CD4-positive, alpha-beta memory T cell (primary cell): ENCODE data around the gene YES1. TPM values are rescaled to one million over a fixed set of nuclear protein-coding genes. Genes with fewer than 3 reads are reported as not detected.
"Not testable (repeated sequence)": the region's sequence is repeated elsewhere in the genome, so short reads cannot be mapped to it uniquely, and the experiment has no call there.

Experiments used
- CTCF ChIA-PET: fragments of 350-600 bp; sonication (Branson Sonifier 250); formaldehyde crosslinking; loops from one replicate; lab custom pipeline; 2021; ENCODE audit warnings: inconsistent platforms; ENCODE audit not compliant: partially characterized antibody; lab: Charles Lee
- POLR2A ChIA-PET: fragments of 350-600 bp; sonication (Branson Sonifier 250); formaldehyde crosslinking; loops from one replicate; lab custom pipeline; 2021; ENCODE audit not compliant: partially characterized antibody; lab: Charles Lee
- DNase-seq, 5 donors: peaks; one replicate each; pipeline versions ENCODE4 v3.0.0 to v3.0.0-alpha.2; 2020 to 2022; ENCODE audit warnings: mixed read lengths in 1 of 5
- H3K27ac ChIP-seq: one replicate; pipeline ENCODE4 v1.7.0; 2013; ENCODE audit warnings: low read depth, low read length
- H3K27me3 ChIP-seq: 2 replicates; pipeline ENCODE4 v1.7.0; 2013; ENCODE audit warnings: mild to moderate bottlenecking, low read length, moderate library complexity; ENCODE audit not compliant: insufficient read depth
- H3K36me3 ChIP-seq: 2 replicates; pipeline ENCODE4 v1.7.0; 2013; ENCODE audit warnings: mild to moderate bottlenecking, low read length, moderate library complexity; ENCODE audit not compliant: insufficient read depth
- H3K4me1 ChIP-seq: 2 replicates; pipeline ENCODE4 v1.7.0; 2013; ENCODE audit warnings: mild to moderate bottlenecking, low read length, moderate library complexity; ENCODE audit not compliant: insufficient read depth
- H3K4me3 ChIP-seq, 2 donors: one replicate each; pipeline ENCODE4 v1.7.0; 2013; ENCODE audit warnings: low read length in 2 of 2, mild to moderate bottlenecking in 1 of 2
- H3K9me3 ChIP-seq, 2 donors: one replicate each; pipeline ENCODE4 v1.7.0; 2013; ENCODE audit warnings: low read length in 2 of 2, control low read depth in 1 of 2; ENCODE audit not compliant: control insufficient read depth in 1 of 2
- H3K27ac Mint-ChIP-seq, 7 donors: one replicate each; pipeline ENCODE4 v1.8.0; 2020 to 2021; ENCODE audit warnings: mixed read lengths in 7 of 7, mild to moderate bottlenecking in 6 of 7, inconsistent platforms in 3 of 7, moderate library complexity in 3 of 7
- H3K27me3 Mint-ChIP-seq, 2 donors: one replicate each; pipeline ENCODE4 v1.8.0; 2020 to 2021; ENCODE audit warnings: mixed read lengths in 2 of 2
- H3K36me3 Mint-ChIP-seq, 2 donors: one replicate each; pipeline ENCODE4 v1.8.0; 2020 to 2021; ENCODE audit warnings: mixed read lengths in 2 of 2, inconsistent platforms in 1 of 2, mild to moderate bottlenecking in 1 of 2
- H3K4me1 Mint-ChIP-seq, 4 donors: one replicate each; pipeline ENCODE4 v1.8.0; 2020 to 2021; ENCODE audit warnings: mixed read lengths in 4 of 4, mild to moderate bottlenecking in 1 of 4
- H3K4me3 Mint-ChIP-seq, 8 donors: one replicate each; pipeline ENCODE4 v1.8.0; 2020 to 2021; ENCODE audit warnings: mixed read lengths in 8 of 8, mild to moderate bottlenecking in 7 of 8, moderate library complexity in 6 of 8, inconsistent platforms in 3 of 8
- H3K9me3 Mint-ChIP-seq, 8 donors: one replicate each; pipeline ENCODE4 v1.8.0; 2020 to 2021; ENCODE audit warnings: mixed read lengths in 8 of 8, mild to moderate bottlenecking in 5 of 8, inconsistent platforms in 3 of 8, moderate library complexity in 1 of 8
- intact Hi-C: fragments of 100-400 bp; cut with micrococcal nuclease; formaldehyde crosslinking; loops from one replicate; pipeline ENCODE4 v1.15.1; 2023
- polyA plus RNA-seq, 2 donors: library from polyadenylated mRNA; unstranded; fragments of 300-500 nt; fragmentation: Illumina TruSeq; gene quantifications; one replicate each; pipeline ENCODE4 v1.2.3, GENCODE V29; 2021
- total RNA-seq, 2 experiments: library from RNA; stranded (reverse); gene quantifications; one replicate each; pipeline ENCODE4 v1.2.3, GENCODE V29; 2021

YES1 gene
- total and polyA plus RNA-seq, 4 experiments from 2014 or later: 1.9 to 7.9 (median 3.4) TPM

DNA sequence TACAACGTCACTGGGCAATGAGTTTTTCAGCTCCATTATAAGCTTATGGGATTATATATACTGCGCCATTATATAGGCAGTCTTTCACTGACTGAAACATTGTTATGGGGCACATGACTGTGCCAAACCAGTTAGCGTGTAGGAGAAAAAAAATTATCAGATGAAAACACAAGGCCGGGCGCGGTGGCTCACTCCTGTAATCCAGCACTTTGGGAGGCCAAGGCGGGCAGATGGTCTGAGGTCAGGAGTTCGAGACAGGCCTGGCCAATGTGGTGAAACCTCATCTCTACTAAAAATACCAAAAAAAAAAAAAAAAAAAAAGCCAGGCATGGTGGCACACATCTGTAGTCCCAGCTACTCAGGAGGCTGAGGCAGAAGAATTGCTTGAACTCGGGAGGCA lies 129.6 kb downstream of the YES1 start:
- DNase-seq, intact Hi-C loops, H3K9me3 Mint-ChIP-seq, H3K4me3 ChIP-seq, H3K9me3 ChIP-seq, H3K27me3 Mint-ChIP-seq, H3K27me3 ChIP-seq: not testable (repeated sequence)
- Histone ChIP-seq H3K36me3 (peaks cover 11% of the 10 kb centered on the region), H3K27ac (peak overlapping the region; percentile 11), H3K4me1 (peaks cover 22% of the 10 kb centered on the region)
- ChIA-PET CTCF (interaction anchor here (1.3 to 1.7 kb wide), 2 partner anchors 58 to 157 kb away, joined by 3 to 4 read pairs; no protein-coding TSS in a partner anchor), POLR2A (interaction anchor here (1.0 kb wide), 1 partner anchor 30 kb away, joined by 3 read pairs; the partner anchor contains the start of gene ENOSF1)
- peaks cover 38 to 47% of the 10 kb centered on the region in 2 donors for H3K36me3 Mint-ChIP-seq
- H3K4me3 Mint-ChIP-seq: peak overlapping the region in 3 of 8 donors; percentile 23 to 61 (median 34)
- H3K4me1 Mint-ChIP-seq: peaks cover 12 to 20% (median 13%) of the 10 kb centered on the region in 4 donors
- peak overlapping the region; percentile 72 to 94 (median 87) for H3K27ac Mint-ChIP-seq

DNA sequence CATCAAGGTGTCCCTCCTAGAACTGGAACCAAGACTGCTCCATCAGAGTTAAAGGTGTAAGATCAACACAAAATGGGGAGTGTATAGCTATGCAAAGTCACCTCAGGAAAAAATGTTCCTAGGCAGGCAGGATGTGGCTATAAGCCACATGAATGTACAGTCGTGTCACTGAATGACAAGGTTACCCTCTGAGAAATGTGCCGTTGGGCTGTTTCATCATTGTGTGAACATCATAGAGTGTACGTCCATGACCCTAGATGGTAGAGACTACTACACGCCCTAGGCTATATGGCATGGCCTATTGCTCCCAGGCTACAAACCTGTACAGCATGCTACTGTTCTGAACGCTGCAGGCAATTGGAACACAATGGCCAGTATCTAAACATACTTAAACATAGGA lies 130.1 kb downstream of the YES1 start:
- Mint-ChIP-seq H3K27ac (peak overlapping the region; percentile 72 to 94 (median 87)), H3K4me3 (peak overlapping the region in 5 of 8 donors; percentile 34 to 61 (median 37)), H3K36me3 (peaks cover 41 to 49% of the 10 kb centered on the region in 2 donors), H3K9me3 (no peaks in the 10 kb centered on the region), H3K4me1 (peaks cover 12 to 20% (median 12%) of the 10 kb centered on the region in 4 donors), H3K27me3 (no peaks in the 10 kb centered on the region)
- peak; percentile 56 to 73 (median 65) for DNase-seq
- Histone ChIP-seq H3K4me1 (peaks cover 22% of the 10 kb centered on the region), H3K4me3 (no peak overlapping the region), H3K9me3 (no peaks in the 10 kb centered on the region), H3K36me3 (peaks cover 15% of the 10 kb centered on the region), H3K27me3 (no peaks in the 10 kb centered on the region), H3K27ac (peak overlapping the region; percentile 11)
- ChIA-PET POLR2A (interaction anchor here (1.0 kb wide), 1 partner anchor 30 kb away, joined by 3 read pairs; the partner anchor contains the start of gene ENOSF1), CTCF (interaction anchor here (1.3 to 1.7 kb wide), 2 partner anchors 58 to 157 kb away, joined by 3 to 4 read pairs; no protein-coding TSS in a partner anchor)
- intact Hi-C loops: no loop called here

- no peak for DNase-seq
- no peaks in the 10 kb centered on the region for H3K27me3 Mint-ChIP-seq
- intact Hi-C loops: no loop called here
These were observed 131.7 kb downstream of the YES1 start for GRCh38 chr18:680392-680791.

DNA sequence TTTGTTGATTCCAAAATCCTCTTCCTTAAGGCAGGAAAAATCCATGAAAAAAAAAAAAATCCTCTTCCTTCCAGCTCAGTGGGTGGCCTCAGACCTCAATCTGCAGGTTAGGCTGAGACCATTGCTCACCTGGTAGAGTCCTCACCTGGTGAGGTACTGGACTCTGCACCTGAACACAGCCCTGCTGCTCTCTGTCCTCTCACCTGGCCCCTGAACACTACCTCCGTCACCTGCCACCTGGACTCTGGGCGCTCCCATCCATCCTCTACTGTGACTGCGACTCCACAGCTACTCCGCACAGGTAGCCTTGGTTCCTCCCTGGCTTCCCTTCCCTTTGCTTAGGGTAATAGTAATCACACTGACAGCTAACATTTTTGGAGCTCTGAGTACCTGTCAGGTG lies 132.5 kb downstream of the YES1 start:
- Histone ChIP-seq H3K27ac (no peak overlapping the region), H3K9me3 (no peaks in the 10 kb centered on the region), H3K4me1 (peaks cover 22% of the 10 kb centered on the region), H3K4me3 (no peak overlapping the region), H3K36me3 (peaks cover 31% of the 10 kb centered on the region), H3K27me3 (no peaks in the 10 kb centered on the region)
- H3K36me3 Mint-ChIP-seq: peaks cover 44 to 58% of the 10 kb centered on the region in 2 donors
- intact Hi-C loops: no loop called here
- CTCF ChIA-PET: no interaction called here
- POLR2A ChIA-PET: interaction anchor here (1.7 kb wide), 1 partner anchor 22 kb away, joined by 3 read pairs; the partner anchor contains the start of gene TYMS
- DNase-seq: no peak
- no peak overlapping the region for H3K4me3 Mint-ChIP-seq
- peak overlapping the region in 5 of 7 donors; percentile 15 to 60 (median 44) for H3K27ac Mint-ChIP-seq
- no peaks in the 10 kb centered on the region for H3K9me3 Mint-ChIP-seq
- H3K27me3 Mint-ChIP-seq: no peaks in the 10 kb centered on the region
- peaks cover 12 to 20% (median 12%) of the 10 kb centered on the region in 4 donors for H3K4me1 Mint-ChIP-seq

More at GRCh38 chr18:680392-680791, 131.7 kb downstream of the YES1 start:
- no peaks in the 10 kb centered on the region for H3K27me3 ChIP-seq
- no peak overlapping the region for H3K27ac ChIP-seq
- POLR2A ChIA-PET: no interaction called here
- Mint-ChIP-seq H3K9me3 (no peaks in the 10 kb centered on the region), H3K4me1 (peaks cover 12 to 20% (median 12%) of the 10 kb centered on the region in 4 donors), H3K4me3 (no peak overlapping the region), H3K36me3 (peaks cover 40 to 56% of the 10 kb centered on the region in 2 donors), H3K27ac (peak overlapping the region in 5 of 7 donors; percentile 9 to 87 (median 46))
- CTCF ChIA-PET: no interaction called here
- H3K4me1 ChIP-seq: peaks cover 22% of the 10 kb centered on the region
- H3K36me3 ChIP-seq: peaks cover 24% of the 10 kb centered on the region
- no peak overlapping the region for H3K4me3 ChIP-seq
- no peaks in the 10 kb centered on the region for H3K9me3 ChIP-seq

- H3K4me3 Mint-ChIP-seq: no peak overlapping the region
- no peaks in the 10 kb centered on the region for H3K27me3 ChIP-seq
- no peaks in the 10 kb centered on the region for H3K9me3 ChIP-seq
- H3K4me1 ChIP-seq: peaks cover 22% of the 10 kb centered on the region
- intact Hi-C loops: no loop called here
- H3K27ac ChIP-seq: no peak overlapping the region
- H3K36me3 Mint-ChIP-seq: peaks cover 44 to 62% of the 10 kb centered on the region in 2 donors
- CTCF ChIA-PET: no interaction called here
- no peak overlapping the region for H3K4me3 ChIP-seq
- peaks cover 12 to 20% (median 12%) of the 10 kb centered on the region in 4 donors for H3K4me1 Mint-ChIP-seq
- H3K27me3 Mint-ChIP-seq: no peaks in the 10 kb centered on the region
- DNase-seq: no peak
- peaks cover 37% of the 10 kb centered on the region for H3K36me3 ChIP-seq
- POLR2A ChIA-PET: interaction anchor here (1.7 kb wide), 1 partner anchor 21 kb away, joined by 3 read pairs; the partner anchor contains the start of gene TYMS
- peak overlapping the region in 1 of 7 donors; percentile 77 for H3K27ac Mint-ChIP-seq
- H3K9me3 Mint-ChIP-seq: no peaks in the 10 kb centered on the region
These were observed 133.4 kb downstream of the YES1 start for GRCh38 chr18:678482-679182.

- Histone ChIP-seq H3K9me3 (no peaks in the 10 kb centered on the region), H3K27ac (no peak overlapping the region), H3K4me3 (no peak overlapping the region), H3K36me3 (peaks cover 38% of the 10 kb centered on the region), H3K27me3 (no peaks in the 10 kb centered on the region), H3K4me1 (peaks cover 17% of the 10 kb centered on the region)
- Mint-ChIP-seq H3K27ac (peak overlapping the region in 2 of 7 donors; percentile 19 to 67), H3K9me3 (no peaks in the 10 kb centered on the region), H3K36me3 (peaks cover 44 to 62% of the 10 kb centered on the region in 2 donors), H3K27me3 (no peaks in the 10 kb centered on the region), H3K4me3 (no peak overlapping the region), H3K4me1 (peaks cover 12 to 17% (median 12%) of the 10 kb centered on the region in 4 donors)
- no peak for DNase-seq
- ChIA-PET CTCF (no interaction called here), POLR2A (interaction anchor here (1.7 kb wide), 1 partner anchor 20 kb away, joined by 3 read pairs; the partner anchor contains the start of gene TYMS)
- intact Hi-C loops: no loop called here
These were observed 134.1 kb downstream of the YES1 start for GRCh38 chr18:677951-678381.

GRCh38 chr18:677145-677544 lies 134.9 kb downstream of the YES1 start:
- DNase-seq: no peak
- peak overlapping the region in 4 of 7 donors; percentile 17 to 80 (median 53) for H3K27ac Mint-ChIP-seq
- H3K27ac ChIP-seq: no peak overlapping the region
- no peak overlapping the region for H3K4me3 Mint-ChIP-seq
- no peaks in the 10 kb centered on the region for H3K27me3 Mint-ChIP-seq
- no peak overlapping the region for H3K4me3 ChIP-seq
- no peaks in the 10 kb centered on the region for H3K9me3 ChIP-seq
- H3K4me1 Mint-ChIP-seq: peaks cover 7 to 11% (median 9%) of the 10 kb centered on the region in 4 donors
- H3K36me3 Mint-ChIP-seq: peaks cover 48 to 67% of the 10 kb centered on the region in 2 donors
- no peaks in the 10 kb centered on the region for H3K9me3 Mint-ChIP-seq
- POLR2A ChIA-PET: no interaction called here
- H3K4me1 ChIP-seq: peaks cover 11% of the 10 kb centered on the region
- H3K36me3 ChIP-seq: peaks cover 43% of the 10 kb centered on the region
- intact Hi-C loops: no loop called here
- CTCF ChIA-PET: no interaction called here
- no peaks in the 10 kb centered on the region for H3K27me3 ChIP-seq
